Measurements from ENCODE around the gene ITPR2. TPM values are rescaled to one million over a fixed set of nuclear protein-coding genes. Genes with fewer than 3 reads are reported as not detected.

The ITPR2 gene
- total RNA-seq, 2 experiments from 2014 or later: 23.7 to 25.0 TPM

- CTCF ChIA-PET: no interaction called here
- Mint-ChIP-seq H3K9me3 (peaks cover 2% of the 10 kb centered on the region), H3K4me1 (ENCODE audit: low read depth) (no peaks in the 10 kb centered on the region), H3K27ac (no peak overlapping the region), H3K4me3 (no peak overlapping the region), H3K36me3 (peaks cover 36% of the 10 kb centered on the region), H3K27me3 (no peaks in the 10 kb centered on the region)
- intact Hi-C loops (cut with micrococcal nuclease): no loop called here
- POLR2A ChIA-PET: no interaction called here
- DNase-seq: no peak
Observed at GRCh38 chr12:26416550-26416949, 416.4 kb downstream of the ITPR2 start.

GRCh38 chr12:26410689-26411088 lies 422.3 kb downstream of the ITPR2 start:
- H3K4me1 Mint-ChIP-seq (ENCODE audit: low read depth): no peaks in the 10 kb centered on the region
- DNase-seq: no peak
- H3K27ac Mint-ChIP-seq: no peak overlapping the region
- H3K9me3 Mint-ChIP-seq: no peaks in the 10 kb centered on the region
- H3K4me3 Mint-ChIP-seq: no peak overlapping the region
- intact Hi-C loops (cut with micrococcal nuclease): no loop called here
- CTCF ChIA-PET: no interaction called here
- peaks cover 24% of the 10 kb centered on the region for H3K36me3 Mint-ChIP-seq
- POLR2A ChIA-PET: no interaction called here
- no peaks in the 10 kb centered on the region for H3K27me3 Mint-ChIP-seq

GRCh38 chr12:26406813-26407212 lies 426.2 kb downstream of the ITPR2 start:
- Mint-ChIP-seq H3K27me3 (no peaks in the 10 kb centered on the region), H3K4me3 (no peak overlapping the region), H3K9me3 (no peaks in the 10 kb centered on the region), H3K27ac (no peak overlapping the region), H3K4me1 (ENCODE audit: low read depth) (no peaks in the 10 kb centered on the region), H3K36me3 (peaks cover 8% of the 10 kb centered on the region)
- intact Hi-C loops (cut with micrococcal nuclease): no loop called here
- ChIA-PET CTCF (no interaction called here), POLR2A (no interaction called here)
- no peak for DNase-seq

GRCh38 chr12:26406391-26406790 lies 426.6 kb downstream of the ITPR2 start:
- no peak for DNase-seq
- H3K4me1 Mint-ChIP-seq (ENCODE audit: low read depth): no peaks in the 10 kb centered on the region
- POLR2A ChIA-PET: no interaction called here
- CTCF ChIA-PET: no interaction called here
- no peaks in the 10 kb centered on the region for H3K27me3 Mint-ChIP-seq
- no peaks in the 10 kb centered on the region for H3K9me3 Mint-ChIP-seq
- no peak overlapping the region for H3K4me3 Mint-ChIP-seq
- intact Hi-C loops (cut with micrococcal nuclease): no loop called here
- no peak overlapping the region for H3K27ac Mint-ChIP-seq
- peaks cover 8% of the 10 kb centered on the region for H3K36me3 Mint-ChIP-seq

- no peak overlapping the region for H3K4me3 Mint-ChIP-seq
- ChIA-PET POLR2A (no interaction called here), CTCF (no interaction called here)
- intact Hi-C loops (cut with micrococcal nuclease): no loop called here
- no peaks in the 10 kb centered on the region for H3K9me3 Mint-ChIP-seq
- H3K4me1 Mint-ChIP-seq (ENCODE audit: low read depth): no peaks in the 10 kb centered on the region
- H3K36me3 Mint-ChIP-seq: peaks cover 4% of the 10 kb centered on the region
- H3K27me3 Mint-ChIP-seq: no peaks in the 10 kb centered on the region
- DNase-seq: no peak
- no peak overlapping the region for H3K27ac Mint-ChIP-seq
Observed at GRCh38 chr12:26403601-26404000, 429.4 kb downstream of the ITPR2 start.

GRCh38 chr12:26402648-26403047 lies 430.3 kb downstream of the ITPR2 start:
- H3K27ac Mint-ChIP-seq: no peak overlapping the region
- POLR2A ChIA-PET: no interaction called here
- no peaks in the 10 kb centered on the region for H3K9me3 Mint-ChIP-seq
- H3K27me3 Mint-ChIP-seq: no peaks in the 10 kb centered on the region
- CTCF ChIA-PET: no interaction called here
- peaks cover 5% of the 10 kb centered on the region for H3K36me3 Mint-ChIP-seq
- no peak for DNase-seq
- no peak overlapping the region for H3K4me3 Mint-ChIP-seq
- no peaks in the 10 kb centered on the region for H3K4me1 Mint-ChIP-seq (ENCODE audit: low read depth)
- intact Hi-C loops (cut with micrococcal nuclease): no loop called here

GRCh38 chr12:26401874-26402273 lies 431.1 kb downstream of the ITPR2 start:
- Mint-ChIP-seq H3K36me3 (peaks cover 3% of the 10 kb centered on the region), H3K27ac (no peak overlapping the region), H3K27me3 (no peaks in the 10 kb centered on the region), H3K4me1 (ENCODE audit: low read depth) (no peaks in the 10 kb centered on the region), H3K9me3 (no peaks in the 10 kb centered on the region), H3K4me3 (no peak overlapping the region)
- intact Hi-C loops (cut with micrococcal nuclease): no loop called here
- ChIA-PET POLR2A (no interaction called here), CTCF (no interaction called here)
- DNase-seq: no peak

- H3K4me3 Mint-ChIP-seq: no peak overlapping the region
- no peaks in the 10 kb centered on the region for H3K27me3 Mint-ChIP-seq
- no peaks in the 10 kb centered on the region for H3K9me3 Mint-ChIP-seq
- CTCF ChIA-PET: no interaction called here
- DNase-seq: no peak
- peaks cover 3% of the 10 kb centered on the region for H3K36me3 Mint-ChIP-seq
- intact Hi-C loops (cut with micrococcal nuclease): no loop called here
- no peaks in the 10 kb centered on the region for H3K4me1 Mint-ChIP-seq (ENCODE audit: low read depth)
- no peak overlapping the region for H3K27ac Mint-ChIP-seq
- POLR2A ChIA-PET: no interaction called here
Observed at GRCh38 chr12:26400627-26401026, 432.4 kb downstream of the ITPR2 start.

GRCh38 chr12:26399381-26399780 lies 433.6 kb downstream of the ITPR2 start:
- ChIA-PET POLR2A (no interaction called here), CTCF (no interaction called here)
- Mint-ChIP-seq H3K36me3 (peaks cover 3% of the 10 kb centered on the region), H3K9me3 (no peaks in the 10 kb centered on the region), H3K4me1 (ENCODE audit: low read depth) (no peaks in the 10 kb centered on the region), H3K27me3 (no peaks in the 10 kb centered on the region), H3K27ac (no peak overlapping the region), H3K4me3 (no peak overlapping the region)
- no peak for DNase-seq
- intact Hi-C loops (cut with micrococcal nuclease): no loop called here

- intact Hi-C loops (cut with micrococcal nuclease): no loop called here
- Mint-ChIP-seq H3K4me1 (ENCODE audit: low read depth) (no peaks in the 10 kb centered on the region), H3K36me3 (peaks cover 11% of the 10 kb centered on the region), H3K27ac (no peak overlapping the region), H3K9me3 (no peaks in the 10 kb centered on the region), H3K4me3 (no peak overlapping the region), H3K27me3 (no peaks in the 10 kb centered on the region)
- DNase-seq: no peak
- ChIA-PET CTCF (interaction anchor here (0.6 to 1.0 kb wide), 2 partner anchors 184 to 230 kb away, joined by 3 to 4 read pairs; no protein-coding TSS in a partner anchor), POLR2A (interaction anchor here (0.6 kb wide), 1 partner anchor 750 kb away, joined by 3 read pairs; no protein-coding TSS in a partner anchor)
Observed at GRCh38 chr12:26396402-26396801, 436.6 kb downstream of the ITPR2 start.

GRCh38 chr12:26389343-26389742 lies 443.7 kb downstream of the ITPR2 start:
- H3K27me3 Mint-ChIP-seq: no peaks in the 10 kb centered on the region

GRCh38 chr12:26384536-26384935 lies 448.5 kb downstream of the ITPR2 start:
- H3K36me3 Mint-ChIP-seq: peaks cover 41% of the 10 kb centered on the region

More at GRCh38 chr12:26389343-26389742, 443.7 kb downstream of the ITPR2 start:
- DNase-seq: no peak
- no peak overlapping the region for H3K27ac Mint-ChIP-seq
- POLR2A ChIA-PET: no interaction called here
- H3K9me3 Mint-ChIP-seq: peaks cover under 1% of the 10 kb centered on the region
- H3K4me3 Mint-ChIP-seq: no peak overlapping the region
- H3K36me3 Mint-ChIP-seq: peaks cover 40% of the 10 kb centered on the region
- CTCF ChIA-PET: no interaction called here
- intact Hi-C loops (cut with micrococcal nuclease): no loop called here
- no peaks in the 10 kb centered on the region for H3K4me1 Mint-ChIP-seq (ENCODE audit: low read depth)

GRCh38 chr12:26383041-26383440 lies 450.0 kb downstream of the ITPR2 start:
- H3K4me3 Mint-ChIP-seq: no peak overlapping the region
- CTCF ChIA-PET: no interaction called here
- intact Hi-C loops (cut with micrococcal nuclease): no loop called here
- H3K27me3 Mint-ChIP-seq: no peaks in the 10 kb centered on the region
- no peak for DNase-seq
- H3K27ac Mint-ChIP-seq: no peak overlapping the region
- peaks cover 35% of the 10 kb centered on the region for H3K36me3 Mint-ChIP-seq
- no peaks in the 10 kb centered on the region for H3K4me1 Mint-ChIP-seq (ENCODE audit: low read depth)
- peaks cover 2% of the 10 kb centered on the region for H3K9me3 Mint-ChIP-seq
- POLR2A ChIA-PET: no interaction called here

More at GRCh38 chr12:26384536-26384935, 448.5 kb downstream of the ITPR2 start:
- CTCF ChIA-PET: no interaction called here
- Mint-ChIP-seq H3K9me3 (peaks cover 2% of the 10 kb centered on the region), H3K4me3 (no peak overlapping the region), H3K27ac (no peak overlapping the region), H3K4me1 (ENCODE audit: low read depth) (no peaks in the 10 kb centered on the region), H3K27me3 (no peaks in the 10 kb centered on the region)
- POLR2A ChIA-PET: no interaction called here
- DNase-seq: no peak
- intact Hi-C loops (cut with micrococcal nuclease): no loop called here

- Mint-ChIP-seq H3K4me3 (no peak overlapping the region), H3K27ac (no peak overlapping the region)
- POLR2A ChIA-PET: no interaction called here
Observed at GRCh38 chr12:26380897-26381296, 452.1 kb downstream of the ITPR2 start.

More at GRCh38 chr12:26380897-26381296, 452.1 kb downstream of the ITPR2 start:
- no peaks in the 10 kb centered on the region for H3K4me1 Mint-ChIP-seq (ENCODE audit: low read depth)
- intact Hi-C loops (cut with micrococcal nuclease): no loop called here
- peaks cover 28% of the 10 kb centered on the region for H3K36me3 Mint-ChIP-seq
- DNase-seq: no peak
- H3K27me3 Mint-ChIP-seq: no peaks in the 10 kb centered on the region
- CTCF ChIA-PET: no interaction called here
- H3K9me3 Mint-ChIP-seq: peaks cover 2% of the 10 kb centered on the region
